HEK293 (cell line): ENCODE data around the gene PPP1CA.
A peak's percentile ranks its signal among the peaks of the same experiment; 100 is the strongest.

Experiments
- FEZF1 ChIP-seq: fragments of 450-650 bp; formaldehyde crosslinking; IDR thresholded peaks from 2 replicates; pipeline ENCODE4 v1.5.1; 2016; ENCODE audit warnings: missing biosample characterization, missing genetic modification characterization
- GLI4 ChIP-seq: fragments of 450-650 bp; formaldehyde crosslinking; IDR thresholded peaks from 2 replicates; pipeline ENCODE4 v1.5.1; 2016; ENCODE audit warnings: missing biosample characterization, missing genetic modification characterization
- KLF1 ChIP-seq: fragments of 450-650 bp; formaldehyde crosslinking; IDR thresholded peaks from 2 replicates; pipeline ENCODE4 v1.5.1; 2016; ENCODE audit warnings: missing biosample characterization, missing genetic modification characterization
- SCRT2 ChIP-seq: fragments of 450-650 bp; formaldehyde crosslinking; IDR thresholded peaks from 2 replicates; pipeline ENCODE4 v1.5.1; 2016; ENCODE audit warnings: missing biosample characterization, missing genetic modification characterization
- WT1 ChIP-seq: fragments of 450-650 bp; formaldehyde crosslinking; IDR thresholded peaks from 2 replicates; pipeline ENCODE4 v1.5.1; 2016; ENCODE audit warnings: missing biosample characterization, missing genetic modification characterization
- ZBTB49 ChIP-seq: fragments of 450-650 bp; formaldehyde crosslinking; IDR thresholded peaks from 2 replicates; pipeline ENCODE4 v1.5.1; 2016; ENCODE audit warnings: missing biosample characterization, missing genetic modification characterization, low read depth
- ZFP37 ChIP-seq: fragments of 450-650 bp; formaldehyde crosslinking; IDR thresholded peaks from 2 replicates; pipeline ENCODE4 v1.5.1; 2016; ENCODE audit warnings: missing biosample characterization, missing genetic modification characterization
- ZFP69B ChIP-seq: fragments of 450-650 bp; formaldehyde crosslinking; IDR thresholded peaks from 2 replicates; pipeline ENCODE4 v1.5.1; 2016; ENCODE audit warnings: missing biosample characterization, missing genetic modification characterization
- ZIC2 ChIP-seq: fragments of 450-650 bp; formaldehyde crosslinking; IDR thresholded peaks from 2 replicates; pipeline ENCODE4 v1.5.1; 2016; ENCODE audit warnings: missing biosample characterization, missing genetic modification characterization
- ZNF148 ChIP-seq: fragments of 450-650 bp; formaldehyde crosslinking; IDR thresholded peaks from 2 replicates; pipeline ENCODE4 v1.5.0; 2017; ENCODE audit warnings: missing biosample characterization, missing genetic modification characterization, borderline replicate concordance
- ZNF16 ChIP-seq: fragments of 450-650 bp; formaldehyde crosslinking; IDR thresholded peaks from 2 replicates; pipeline ENCODE4 v1.5.1; 2016; ENCODE audit warnings: low read depth, missing biosample characterization, missing genetic modification characterization
- ZNF174 ChIP-seq: fragments of 450-650 bp; formaldehyde crosslinking; IDR thresholded peaks from 2 replicates; pipeline ENCODE4 v1.5.0; 2017; ENCODE audit warnings: missing biosample characterization, mild to moderate bottlenecking, missing genetic modification characterization
- ZNF221 ChIP-seq: fragments of 450-650 bp; formaldehyde crosslinking; IDR thresholded peaks from 2 replicates; pipeline ENCODE4 v1.5.1; 2017; ENCODE audit warnings: missing biosample characterization, missing genetic modification characterization, borderline replicate concordance
- ZNF239 ChIP-seq: fragments of 450-650 bp; formaldehyde crosslinking; IDR thresholded peaks from 2 replicates; pipeline ENCODE4 v1.5.1; 2016; ENCODE audit warnings: missing biosample characterization, missing genetic modification characterization
- ZNF280D ChIP-seq: fragments of 450-650 bp; formaldehyde crosslinking; IDR thresholded peaks from 2 replicates; pipeline ENCODE4 v1.5.1; 2016; ENCODE audit warnings: missing biosample characterization, missing genetic modification characterization
- ZNF335 ChIP-seq: fragments of 450-650 bp; formaldehyde crosslinking; conservative IDR thresholded peaks from 2 replicates; pipeline ENCODE4 v1.5.1; 2016; ENCODE audit warnings: missing biosample characterization, missing genetic modification characterization
- ZNF362 ChIP-seq: fragments of 450-650 bp; formaldehyde crosslinking; IDR thresholded peaks from 2 replicates; pipeline ENCODE4 v1.5.1; 2016; ENCODE audit warnings: missing biosample characterization, missing genetic modification characterization
- ZNF37A ChIP-seq: fragments of 450-650 bp; IDR thresholded peaks from 2 replicates; pipeline ENCODE4 v1.5.1; 2018; ENCODE audit warnings: missing biosample characterization, missing genetic modification characterization
- ZNF449 ChIP-seq: fragments of 450-650 bp; formaldehyde crosslinking; IDR thresholded peaks from 2 replicates; pipeline ENCODE4 v1.5.1; 2017; ENCODE audit warnings: missing biosample characterization, mild to moderate bottlenecking, missing genetic modification characterization, moderate library complexity
- ZNF513 ChIP-seq: fragments of 450-650 bp; IDR thresholded peaks from 2 replicates; pipeline ENCODE4 v1.5.1; 2018; ENCODE audit warnings: missing biosample characterization, missing genetic modification characterization
- ZNF521 ChIP-seq: fragments of 450-650 bp; formaldehyde crosslinking; IDR thresholded peaks from 2 replicates; pipeline ENCODE4 v1.5.1; 2017; ENCODE audit warnings: missing biosample characterization, mild to moderate bottlenecking, missing genetic modification characterization
- ZNF555 ChIP-seq: fragments of 450-650 bp; formaldehyde crosslinking; conservative IDR thresholded peaks from 2 replicates; pipeline ENCODE4 v1.5.1; 2017; ENCODE audit warnings: missing biosample characterization, mild to moderate bottlenecking, missing genetic modification characterization, inconsistent platforms
- ZNF626 ChIP-seq: fragments of 450-650 bp; sonication (Bioruptor Pico); formaldehyde crosslinking; IDR thresholded peaks from 2 replicates; pipeline ENCODE4 v1.5.1; 2018; ENCODE audit warnings: missing biosample characterization, missing genetic modification characterization, inconsistent platforms
- ZNF664 ChIP-seq: fragments of 450-650 bp; formaldehyde crosslinking; IDR thresholded peaks from 2 replicates; pipeline ENCODE4 v1.5.1; 2016; ENCODE audit warnings: missing biosample characterization, missing genetic modification characterization
- ZNF747 ChIP-seq: fragments of 450-650 bp; formaldehyde crosslinking; IDR thresholded peaks from 2 replicates; pipeline ENCODE4 v1.5.1; 2016; ENCODE audit warnings: missing biosample characterization, missing genetic modification characterization
- ZSCAN4 ChIP-seq: fragments of 450-650 bp; formaldehyde crosslinking; IDR thresholded peaks from 2 replicates; pipeline ENCODE4 v1.5.1; 2017; ENCODE audit warnings: missing biosample characterization, missing genetic modification characterization

PPP1CA gene

GRCh38 chr11:67379061-67380058 lies 22.3 kb downstream of the PPP1CA start (continued):
- TF ChIP-seq KLF1 (peak; percentile 72), ZBTB49 (no peak), ZNF513 (tag by site-specific recombination) (no peak), ZNF221 (tag by site-specific recombination) (no peak), ZIC2 (tag by site-specific recombination) (no peak), ZNF239 (tag by site-specific recombination) (no peak), ZNF335 (peak; percentile 62; the same call in 1 of the 2 replicates), ZNF16 (tag by site-specific recombination) (no peak), ZNF555 (tag by site-specific recombination) (no peak), ZNF362 (tag by site-specific recombination) (no peak), ZNF174 (tag by site-specific recombination) (no peak), ZNF664 (tag by site-specific recombination) (no peak), FEZF1 (tag by site-specific recombination) (no peak), ZNF37A (tag by site-specific recombination) (no peak), GLI4 (tag by site-specific recombination) (no peak), ZNF148 (tag by site-specific recombination) (no peak), ZFP69B (tag by site-specific recombination) (no peak), ZNF747 (tag by site-specific recombination) (no peak), ZFP37 (tag by site-specific recombination) (no peak), ZNF626 (no peak), ZSCAN4 (tag by site-specific recombination) (peak; percentile 63; the same call in 1 of the 2 replicates), WT1 (tag by site-specific recombination) (peak; percentile 81), SCRT2 (tag by site-specific recombination) (no peak), ZNF280D (no peak), ZNF449 (tag by site-specific recombination) (no peak), ZNF521 (tag by site-specific recombination) (no peak)
